Heart left ventricle (tissue), 13 donors: ENCODE results near the gene FPR2.

Experiments
- POLR2A ChIP-seq, 2 donors: fragments of 450-650 bp; IDR thresholded peaks; one replicate each; pipeline ENCODE4 v1.6.1; 2017; ENCODE audit warnings: antibody characterized with exemption in 2 of 2, mild to moderate bottlenecking in 2 of 2, moderate library complexity in 2 of 2
- TF ChIP-seq, protein P1 (sequence below), 12 donors: fragments of 200-600 bp; sonication (generic) in 4 of 12; IDR thresholded peaks; one replicate each; pipeline versions ENCODE4 v1.5.0 to v1.8.0; 2018 to 2022; ENCODE audit warnings: antibody characterized with exemption in 12 of 12, mild to moderate bottlenecking in 5 of 12
- donor health status: ischemic (EF 13 %, LVEDD 7.1; RV severe dilation, severe dysfunction).
- donor health status: DM: no; HTN: yes; CAD: no.
- donor health status: DM: no; HTN: no; CAD: no.
- donor health status: ischemic (EF 25% LVEDD 6.9; RV normal size, moderate dysfunction).
- donor health status: ischemic (EF 25% LVEDD 5.7; RV mildly dilated, moderate dysfunction).
- donor health status: ischemic (EF 35%, LVEDD 5.7; RV mildly dilated, moderate dysfunction).
- donor health status: nonischemic (EF 11% LVEDD 7.7; RV severe dilation, severe dysfunction).
- donor health status: DM: yes; HTN: yes; CAD: no.
- donor health status: PGD.
- donor health status: ischemic (EF 29% LVEDD 5.4; RV normal size, mild dysfunction).
- donor health status: nonischemic (EF 23%, LVEDD 6.1; RV moderate dilation, normal function).

- TF ChIP-seq POLR2A (IDR thresholded peaks at IDR 0.05), result no peak
- TF ChIP-seq, protein P1, sequence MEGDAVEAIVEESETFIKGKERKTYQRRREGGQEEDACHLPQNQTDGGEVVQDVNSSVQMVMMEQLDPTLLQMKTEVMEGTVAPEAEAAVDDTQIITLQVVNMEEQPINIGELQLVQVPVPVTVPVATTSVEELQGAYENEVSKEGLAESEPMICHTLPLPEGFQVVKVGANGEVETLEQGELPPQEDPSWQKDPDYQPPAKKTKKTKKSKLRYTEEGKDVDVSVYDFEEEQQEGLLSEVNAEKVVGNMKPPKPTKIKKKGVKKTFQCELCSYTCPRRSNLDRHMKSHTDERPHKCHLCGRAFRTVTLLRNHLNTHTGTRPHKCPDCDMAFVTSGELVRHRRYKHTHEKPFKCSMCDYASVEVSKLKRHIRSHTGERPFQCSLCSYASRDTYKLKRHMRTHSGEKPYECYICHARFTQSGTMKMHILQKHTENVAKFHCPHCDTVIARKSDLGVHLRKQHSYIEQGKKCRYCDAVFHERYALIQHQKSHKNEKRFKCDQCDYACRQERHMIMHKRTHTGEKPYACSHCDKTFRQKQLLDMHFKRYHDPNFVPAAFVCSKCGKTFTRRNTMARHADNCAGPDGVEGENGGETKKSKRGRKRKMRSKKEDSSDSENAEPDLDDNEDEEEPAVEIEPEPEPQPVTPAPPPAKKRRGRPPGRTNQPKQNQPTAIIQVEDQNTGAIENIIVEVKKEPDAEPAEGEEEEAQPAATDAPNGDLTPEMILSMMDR (IDR thresholded peaks at IDR 0.05), result no peak
Measured at GRCh38 chr19:51714848-51715247, 46.1 kb upstream of the FPR2 start.
